OCI-LY3 (cell line): ENCODE results near the gene PPP1R36.

Experiments used
- H2AFZ ChIP-seq: fragments of 200-600, 300-600 bp; shearing (Covaris generic); 2 replicates; pipeline ENCODE4 v1.6.0; 2014; ENCODE audit warnings: antibody characterized with exemption, low read depth, low read length
- H3K27ac ChIP-seq: fragments of 200-600, 300-600 bp; sonication (generic); 2 replicates; pipeline ENCODE4 v1.5.1; 2014; ENCODE audit warnings: mild to moderate bottlenecking, low read length, moderate library complexity, mixed read lengths
- H3K27me3 ChIP-seq: fragments of 200-600, 300-600 bp; sonication (generic); 2 replicates; pipeline ENCODE4 v1.6.1; 2014; ENCODE audit warnings: low read depth, low read length, mixed read lengths
- H3K36me3 ChIP-seq: fragments of 200-600, 300-600 bp; sonication (generic); replicated peaks from 2 replicates; pipeline ENCODE3; 2014; ENCODE audit warnings: low read depth, low read length, mixed read lengths
- H3K4me1 ChIP-seq: fragments of 300-600, 200-600 bp; sonication (generic); 2 replicates; pipeline ENCODE4 v1.6.1; 2014; ENCODE audit warnings: low read length, mixed read lengths
- H3K4me2 ChIP-seq: fragments of 200-600, 300-600 bp; sonication (generic); 2 replicates; pipeline ENCODE4 v1.6.1; 2014; ENCODE audit warnings: low read length, mixed read lengths
- H3K4me3 ChIP-seq: fragments of 300-600, 200-600 bp; sonication (generic); 2 replicates; pipeline ENCODE4 v1.5.1; 2014; ENCODE audit warnings: antibody characterized with exemption, mild to moderate bottlenecking, low read length, moderate library complexity
- H3K79me2 ChIP-seq: fragments of 300-600, 200-600 bp; shearing (Covaris generic); 2 replicates; pipeline ENCODE4 v1.6.1; 2014; ENCODE audit warnings: mild to moderate bottlenecking, low read length, mixed read lengths
- H3K9ac ChIP-seq: fragments of 300-600, 200-600 bp; shearing (Covaris generic); 2 replicates; pipeline ENCODE4 v1.6.0; 2014; ENCODE audit warnings: mild to moderate bottlenecking, low read length, moderate library complexity
- H3K9me3 ChIP-seq: fragments of 200-600, 300-600 bp; shearing (Covaris generic); 2 replicates; pipeline ENCODE4 v1.6.1; 2014; ENCODE audit warnings: low read length, mixed read lengths; ENCODE audit not compliant: insufficient read depth
- H4K20me1 ChIP-seq: fragments of 200-600, 300-600 bp; sonication (generic); 2 replicates; pipeline ENCODE4 v1.6.1; 2016; ENCODE audit warnings: low read length, mixed read lengths; ENCODE audit not compliant: insufficient read depth
- EZH2phosphoT487 ChIP-seq: fragments of 200-600 bp; shearing (Covaris generic); IDR thresholded peaks from 2 replicates; pipeline ENCODE4 v1.6.1; 2018; ENCODE audit warnings: antibody characterized with exemption, mixed run types, low read depth
- TF ChIP-seq, protein P1 (sequence below): fragments of 200-600, 300-600 bp; sonication (generic); IDR thresholded peaks from 2 replicates; pipeline ENCODE4 v1.5.1; 2014; ENCODE audit warnings: antibody characterized with exemption, low read length, low read depth

Gene PPP1R36

DNA sequence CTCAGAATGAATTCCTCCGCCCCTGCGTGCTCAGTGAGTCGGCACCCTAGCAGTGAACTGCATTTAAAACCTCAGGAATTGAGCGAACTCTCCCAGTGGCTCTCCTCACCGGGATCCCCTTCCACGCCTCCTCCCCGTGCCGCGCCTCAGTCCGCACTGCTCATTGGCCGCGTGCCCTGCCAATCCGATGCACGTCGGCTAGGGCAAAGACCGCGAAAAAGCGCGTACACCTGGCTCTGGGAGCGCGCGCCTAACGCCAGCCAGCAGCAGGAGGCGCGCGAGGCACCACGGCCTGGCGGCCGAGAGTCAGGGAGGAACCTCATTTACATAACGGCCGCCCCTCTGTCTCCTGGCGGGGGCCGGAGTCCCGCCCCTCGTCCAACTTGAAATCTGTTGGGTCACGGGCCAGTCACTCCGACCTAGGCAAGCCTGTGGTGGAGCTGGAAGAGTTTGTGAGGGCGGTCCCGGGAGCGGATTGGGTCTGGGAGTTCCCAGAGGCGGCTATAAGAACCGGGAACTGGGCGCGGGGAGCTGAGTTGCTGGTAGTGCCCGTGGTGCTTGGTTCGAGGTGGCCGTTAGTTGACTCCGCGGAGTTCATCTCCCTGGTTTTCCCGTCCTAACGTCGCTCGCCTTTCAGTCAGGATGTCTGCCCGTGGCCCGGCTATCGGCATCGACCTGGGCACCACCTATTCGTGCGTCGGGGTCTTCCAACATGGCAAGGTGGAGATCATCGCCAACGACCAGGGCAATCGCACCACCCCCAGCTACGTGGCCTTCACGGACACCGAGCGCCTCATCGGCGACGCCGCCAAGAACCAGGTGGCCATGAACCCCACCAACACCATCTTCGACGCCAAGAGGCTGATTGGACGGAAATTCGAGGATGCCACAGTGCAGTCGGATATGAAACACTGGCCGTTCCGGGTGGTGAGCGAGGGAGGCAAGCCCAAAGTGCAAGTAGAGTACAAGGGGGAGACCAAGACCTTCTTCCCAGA lies 9.3 kb upstream of the PPP1R36 start, which contains the start of gene HSPA2:
Gene HSPA2, plus strand, starts transcription at position 534 of the 995 bp plus-strand sequence. Its CDS starts 109 bp downstream, at position 643.
- Histone ChIP-seq H3K79me2 (no peaks in the 10 kb centered on the region), H3K27ac (no peak within 1 kb of the TSS), H3K9ac (peak within 1 kb of the TSS; percentile 84), H3K4me3 (peak within 1 kb of the TSS; percentile 89), H4K20me1 (no peaks in the 10 kb centered on the region), H3K27me3 (no peaks in the 10 kb centered on the region), H3K4me1 (no peaks in the 10 kb centered on the region), H3K36me3 (no peaks in the 10 kb centered on the region), H2AFZ (peak within 1 kb of the TSS; percentile 97), H3K4me2 (peak within 1 kb of the TSS; percentile 68), H3K9me3 (no peaks in the 10 kb centered on the region)
- TF ChIP-seq, protein P1, sequence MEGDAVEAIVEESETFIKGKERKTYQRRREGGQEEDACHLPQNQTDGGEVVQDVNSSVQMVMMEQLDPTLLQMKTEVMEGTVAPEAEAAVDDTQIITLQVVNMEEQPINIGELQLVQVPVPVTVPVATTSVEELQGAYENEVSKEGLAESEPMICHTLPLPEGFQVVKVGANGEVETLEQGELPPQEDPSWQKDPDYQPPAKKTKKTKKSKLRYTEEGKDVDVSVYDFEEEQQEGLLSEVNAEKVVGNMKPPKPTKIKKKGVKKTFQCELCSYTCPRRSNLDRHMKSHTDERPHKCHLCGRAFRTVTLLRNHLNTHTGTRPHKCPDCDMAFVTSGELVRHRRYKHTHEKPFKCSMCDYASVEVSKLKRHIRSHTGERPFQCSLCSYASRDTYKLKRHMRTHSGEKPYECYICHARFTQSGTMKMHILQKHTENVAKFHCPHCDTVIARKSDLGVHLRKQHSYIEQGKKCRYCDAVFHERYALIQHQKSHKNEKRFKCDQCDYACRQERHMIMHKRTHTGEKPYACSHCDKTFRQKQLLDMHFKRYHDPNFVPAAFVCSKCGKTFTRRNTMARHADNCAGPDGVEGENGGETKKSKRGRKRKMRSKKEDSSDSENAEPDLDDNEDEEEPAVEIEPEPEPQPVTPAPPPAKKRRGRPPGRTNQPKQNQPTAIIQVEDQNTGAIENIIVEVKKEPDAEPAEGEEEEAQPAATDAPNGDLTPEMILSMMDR = peak; percentile 64
- no peak for TF ChIP-seq EZH2phosphoT487

DNA sequence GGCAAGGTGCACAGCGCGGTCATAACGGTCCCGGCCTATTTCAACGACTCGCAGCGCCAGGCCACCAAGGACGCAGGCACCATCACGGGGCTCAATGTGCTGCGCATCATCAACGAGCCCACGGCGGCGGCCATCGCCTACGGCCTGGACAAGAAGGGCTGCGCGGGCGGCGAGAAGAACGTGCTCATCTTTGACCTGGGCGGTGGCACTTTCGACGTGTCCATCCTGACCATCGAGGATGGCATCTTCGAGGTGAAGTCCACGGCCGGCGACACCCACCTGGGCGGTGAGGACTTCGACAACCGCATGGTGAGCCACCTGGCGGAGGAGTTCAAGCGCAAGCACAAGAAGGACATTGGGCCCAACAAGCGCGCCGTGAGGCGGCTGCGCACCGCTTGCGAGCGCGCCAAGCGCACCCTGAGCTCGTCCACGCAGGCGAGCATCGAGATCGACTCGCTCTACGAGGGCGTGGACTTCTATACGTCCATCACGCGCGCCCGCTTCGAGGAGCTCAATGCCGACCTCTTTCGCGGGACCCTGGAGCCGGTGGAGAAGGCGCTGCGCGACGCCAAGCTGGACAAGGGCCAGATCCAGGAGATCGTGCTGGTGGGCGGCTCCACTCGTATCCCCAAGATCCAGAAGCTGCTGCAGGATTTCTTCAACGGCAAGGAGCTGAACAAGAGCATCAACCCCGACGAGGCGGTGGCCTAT lies 8.3 kb upstream of the PPP1R36 start:
- H3K36me3 ChIP-seq = no peaks in the 10 kb centered on the region

DNA sequence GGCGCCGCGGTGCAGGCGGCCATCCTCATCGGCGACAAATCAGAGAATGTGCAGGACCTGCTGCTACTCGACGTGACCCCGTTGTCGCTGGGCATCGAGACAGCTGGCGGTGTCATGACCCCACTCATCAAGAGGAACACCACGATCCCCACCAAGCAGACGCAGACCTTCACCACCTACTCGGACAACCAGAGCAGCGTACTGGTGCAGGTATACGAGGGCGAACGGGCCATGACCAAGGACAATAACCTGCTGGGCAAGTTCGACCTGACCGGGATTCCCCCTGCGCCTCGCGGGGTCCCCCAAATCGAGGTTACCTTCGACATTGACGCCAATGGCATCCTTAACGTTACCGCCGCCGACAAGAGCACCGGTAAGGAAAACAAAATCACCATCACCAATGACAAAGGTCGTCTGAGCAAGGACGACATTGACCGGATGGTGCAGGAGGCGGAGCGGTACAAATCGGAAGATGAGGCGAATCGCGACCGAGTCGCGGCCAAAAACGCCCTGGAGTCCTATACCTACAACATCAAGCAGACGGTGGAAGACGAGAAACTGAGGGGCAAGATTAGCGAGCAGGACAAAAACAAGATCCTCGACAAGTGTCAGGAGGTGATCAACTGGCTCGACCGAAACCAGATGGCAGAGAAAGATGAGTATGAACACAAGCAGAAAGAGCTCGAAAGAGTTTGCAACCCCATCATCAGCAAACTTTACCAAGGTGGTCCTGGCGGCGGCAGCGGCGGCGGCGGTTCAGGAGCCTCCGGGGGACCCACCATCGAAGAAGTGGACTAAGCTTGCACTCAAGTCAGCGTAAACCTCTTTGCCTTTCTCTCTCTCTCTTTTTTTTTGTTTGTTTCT lies 7.6 kb upstream of the PPP1R36 start:
- Histone ChIP-seq H3K9me3 (no peaks in the 10 kb centered on the region), H2AFZ (no peak overlapping the region), H3K27me3 (no peaks in the 10 kb centered on the region), H3K4me3 (no peak overlapping the region), H3K36me3 (no peaks in the 10 kb centered on the region), H3K4me1 (no peaks in the 10 kb centered on the region), H4K20me1 (no peaks in the 10 kb centered on the region), H3K9ac (no peak overlapping the region), H3K27ac (no peak overlapping the region), H3K4me2 (no peak overlapping the region), H3K79me2 (no peaks in the 10 kb centered on the region)
- TF ChIP-seq, protein P1 = no peak
- TF ChIP-seq EZH2phosphoT487 = no peak

More for the DNA sequence above, 8.3 kb upstream of the PPP1R36 start:
- Histone ChIP-seq H3K4me3 (no peak overlapping the region), H2AFZ (no peak overlapping the region), H3K4me2 (no peak overlapping the region), H4K20me1 (no peaks in the 10 kb centered on the region), H3K27ac (no peak overlapping the region), H3K9ac (no peak overlapping the region), H3K4me1 (no peaks in the 10 kb centered on the region), H3K9me3 (no peaks in the 10 kb centered on the region), H3K27me3 (no peaks in the 10 kb centered on the region), H3K79me2 (no peaks in the 10 kb centered on the region)
- TF ChIP-seq, protein P1 = no peak
- no peak for TF ChIP-seq EZH2phosphoT487
